DOHH2 (cell line): Measurements from ENCODE around the gene MAP7D3.
"Not testable (repeated sequence)": the region's sequence is repeated elsewhere in the genome, so short reads cannot be mapped to it uniquely, and the experiment has no call there.

Experiments
- H3F3A ChIP-seq: fragments of 200-600 bp; sonication (generic), shearing (Covaris generic); 2 replicates; pipeline ENCODE4 v1.6.0; 2016; ENCODE audit warnings: antibody characterized with exemption, mild to moderate bottlenecking; ENCODE audit not compliant: control insufficient read depth, insufficient read depth
- H3K27ac ChIP-seq: fragments of 200-600 bp; sonication (generic); 2 replicates; pipeline ENCODE4 v1.5.1; 2014; ENCODE audit warnings: low read depth, mild to moderate bottlenecking, low read length, moderate library complexity
- H3K27me3 ChIP-seq: fragments of 200-600 bp; sonication (generic); 2 replicates; pipeline ENCODE4 v1.6.1; 2014; ENCODE audit warnings: mild to moderate bottlenecking, low read length, mixed read lengths; ENCODE audit not compliant: control insufficient read depth
- H3K36me3 ChIP-seq: fragments of 200-600 bp; sonication (generic); 2 replicates; pipeline ENCODE4 v1.6.1; 2014; ENCODE audit warnings: mild to moderate bottlenecking, low read length, moderate library complexity, mixed read lengths; ENCODE audit not compliant: control insufficient read depth
- H3K4me1 ChIP-seq: fragments of 200-600 bp; sonication (generic); 2 replicates; pipeline ENCODE4 v1.6.1; 2014; ENCODE audit warnings: mild to moderate bottlenecking, low read length, mixed read lengths; ENCODE audit not compliant: control insufficient read depth
- H3K4me2 ChIP-seq: fragments of 200-600 bp; sonication (generic); 2 replicates; pipeline ENCODE4 v1.6.0; 2014; ENCODE audit warnings: mild to moderate bottlenecking, low read length, moderate library complexity
- H3K4me3 ChIP-seq: fragments of 200-600 bp; sonication (generic); 2 replicates; pipeline ENCODE4 v1.5.1; 2014; ENCODE audit warnings: mild to moderate bottlenecking, low read length, mixed read lengths
- H3K79me2 ChIP-seq: fragments of 200-600 bp; sonication (generic); 2 replicates; pipeline ENCODE4 v1.6.1; 2014; ENCODE audit warnings: mild to moderate bottlenecking, low read length, mixed read lengths; ENCODE audit not compliant: control insufficient read depth
- H3K9me2 ChIP-seq: fragments of 200-600 bp; sonication (generic); replicated peaks from 2 replicates; pipeline ENCODE4 v1.6.1; 2014; ENCODE audit warnings: mild to moderate bottlenecking, low read length, mixed read lengths; ENCODE audit not compliant: control insufficient read depth
- H3K9me3 ChIP-seq: fragments of 200-600 bp; sonication (generic); 2 replicates; pipeline ENCODE4 v1.6.1; 2014; ENCODE audit warnings: antibody characterized with exemption, low read length, mixed read lengths; ENCODE audit not compliant: control insufficient read depth, insufficient read depth
- H4K20me1 ChIP-seq: fragments of 200-600 bp; sonication (generic); 2 replicates; pipeline ENCODE4 v1.6.0; 2014; ENCODE audit warnings: low read depth, mild to moderate bottlenecking, antibody characterized with exemption, low read length, moderate library complexity; ENCODE audit not compliant: control insufficient read depth, insufficient read depth
- EZH2phosphoT487 ChIP-seq: fragments of 200-600 bp; sonication (generic); IDR thresholded peaks from 2 replicates; pipeline ENCODE4 v1.6.1; 2017; ENCODE audit warnings: borderline replicate concordance, mild to moderate bottlenecking, antibody characterized with exemption, low read length, moderate library complexity, mixed read lengths
- TF ChIP-seq, protein P1 (sequence below): fragments of 200-600 bp; sonication (generic); IDR thresholded peaks from one replicate; pipeline ENCODE4 v1.5.1; 2014; ENCODE audit warnings: antibody characterized with exemption, mild to moderate bottlenecking, low read depth, low read length; ENCODE audit not compliant: poor library complexity, severe bottlenecking

MAP7D3 gene

DNA sequence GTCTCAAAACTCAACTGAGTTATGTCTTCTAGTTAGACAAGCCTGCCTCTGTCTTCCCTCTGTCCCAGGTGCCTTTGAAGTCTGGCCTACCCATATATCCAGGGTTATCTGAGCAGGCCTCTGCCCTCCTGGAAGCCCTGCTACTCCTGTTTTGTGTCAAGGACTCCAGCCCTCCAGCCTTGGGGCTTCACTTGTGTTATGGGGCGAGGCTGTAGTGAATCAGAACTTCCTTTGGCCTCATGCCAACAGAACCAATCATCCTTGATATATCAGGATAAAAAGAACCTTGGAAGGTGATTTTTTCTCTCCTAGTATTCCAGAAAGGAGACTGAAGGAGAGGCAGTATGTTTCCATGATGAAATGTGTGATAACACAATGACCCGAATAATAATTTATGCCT lies 40.6 kb upstream of the MAP7D3 start:
- Histone ChIP-seq H3K9me3 (no peaks in the 10 kb centered on the region), H3K9me2 (no peaks in the 10 kb centered on the region), H3K4me1 (no peaks in the 10 kb centered on the region), H3K79me2 (no peaks in the 10 kb centered on the region), H3K4me3 (no peak overlapping the region), H3K27ac (no peak overlapping the region), H4K20me1 (no peaks in the 10 kb centered on the region), H3K36me3 (no peaks in the 10 kb centered on the region), H3K4me2 (no peak overlapping the region), H3F3A (no peaks in the 10 kb centered on the region), H3K27me3 (no peaks in the 10 kb centered on the region)
- TF ChIP-seq, protein P1, sequence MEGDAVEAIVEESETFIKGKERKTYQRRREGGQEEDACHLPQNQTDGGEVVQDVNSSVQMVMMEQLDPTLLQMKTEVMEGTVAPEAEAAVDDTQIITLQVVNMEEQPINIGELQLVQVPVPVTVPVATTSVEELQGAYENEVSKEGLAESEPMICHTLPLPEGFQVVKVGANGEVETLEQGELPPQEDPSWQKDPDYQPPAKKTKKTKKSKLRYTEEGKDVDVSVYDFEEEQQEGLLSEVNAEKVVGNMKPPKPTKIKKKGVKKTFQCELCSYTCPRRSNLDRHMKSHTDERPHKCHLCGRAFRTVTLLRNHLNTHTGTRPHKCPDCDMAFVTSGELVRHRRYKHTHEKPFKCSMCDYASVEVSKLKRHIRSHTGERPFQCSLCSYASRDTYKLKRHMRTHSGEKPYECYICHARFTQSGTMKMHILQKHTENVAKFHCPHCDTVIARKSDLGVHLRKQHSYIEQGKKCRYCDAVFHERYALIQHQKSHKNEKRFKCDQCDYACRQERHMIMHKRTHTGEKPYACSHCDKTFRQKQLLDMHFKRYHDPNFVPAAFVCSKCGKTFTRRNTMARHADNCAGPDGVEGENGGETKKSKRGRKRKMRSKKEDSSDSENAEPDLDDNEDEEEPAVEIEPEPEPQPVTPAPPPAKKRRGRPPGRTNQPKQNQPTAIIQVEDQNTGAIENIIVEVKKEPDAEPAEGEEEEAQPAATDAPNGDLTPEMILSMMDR = no peak
- no peak for TF ChIP-seq EZH2phosphoT487

DNA sequence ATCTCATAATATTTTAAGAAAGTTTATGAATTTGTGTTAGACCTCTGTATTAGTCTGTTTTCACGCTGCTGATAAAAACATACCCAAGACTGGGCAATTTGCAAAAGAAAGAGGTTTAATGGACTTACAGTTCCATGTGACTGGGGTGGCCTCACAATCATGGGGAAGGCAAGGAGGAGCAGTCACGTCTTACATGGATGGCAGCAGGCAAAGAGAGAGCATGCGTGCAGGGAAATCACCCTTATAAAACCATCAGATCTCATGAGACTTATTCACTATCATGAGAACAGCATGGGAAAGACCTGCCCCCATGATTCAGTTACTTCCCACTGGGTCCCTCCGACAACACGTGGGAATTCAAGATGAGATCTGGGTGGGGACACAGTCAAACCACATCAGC lies 35.2 kb upstream of the MAP7D3 start:
- H3K9me3 ChIP-seq, H4K20me1 ChIP-seq, H3K79me2 ChIP-seq, H3K4me2 ChIP-seq, H3K36me3 ChIP-seq, H3K4me3 ChIP-seq, H3K9me2 ChIP-seq, H3K27ac ChIP-seq, H3K4me1 ChIP-seq, H3K27me3 ChIP-seq, H3F3A ChIP-seq: not testable (repeated sequence)

DNA sequence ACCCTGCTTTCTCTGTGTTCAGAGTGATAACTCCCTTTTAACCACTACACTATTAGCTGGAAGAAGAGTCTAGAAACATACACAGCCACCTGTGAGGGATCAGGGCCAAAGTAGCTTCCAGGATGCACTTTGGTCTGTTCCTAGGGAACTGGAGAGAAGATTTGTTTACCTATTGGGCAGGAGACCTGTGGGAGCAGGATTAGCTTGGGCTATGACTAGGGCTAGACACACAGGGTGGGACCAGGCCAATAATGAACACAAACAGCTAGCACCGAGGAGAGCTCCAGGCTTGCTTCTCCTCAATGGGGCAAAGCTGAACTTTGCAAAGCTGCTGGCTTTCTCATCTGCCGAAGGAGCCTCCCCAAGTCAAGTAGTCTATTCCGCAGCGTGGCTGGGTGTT lies 24.4 kb upstream of the MAP7D3 start:
- no peak overlapping the region for H3K27ac ChIP-seq
- H3K4me3 ChIP-seq = no peak overlapping the region
- H3K36me3 ChIP-seq = no peaks in the 10 kb centered on the region
- H3K4me2 ChIP-seq = no peak overlapping the region
- TF ChIP-seq, protein P1 = no peak
- TF ChIP-seq EZH2phosphoT487 = no peak
- no peaks in the 10 kb centered on the region for H3K9me2 ChIP-seq
- H3K4me1 ChIP-seq = peaks cover 13% of the 10 kb centered on the region
- H4K20me1 ChIP-seq = no peaks in the 10 kb centered on the region
- H3F3A ChIP-seq = no peaks in the 10 kb centered on the region
- no peaks in the 10 kb centered on the region for H3K9me3 ChIP-seq
- no peaks in the 10 kb centered on the region for H3K79me2 ChIP-seq
- no peaks in the 10 kb centered on the region for H3K27me3 ChIP-seq

DNA sequence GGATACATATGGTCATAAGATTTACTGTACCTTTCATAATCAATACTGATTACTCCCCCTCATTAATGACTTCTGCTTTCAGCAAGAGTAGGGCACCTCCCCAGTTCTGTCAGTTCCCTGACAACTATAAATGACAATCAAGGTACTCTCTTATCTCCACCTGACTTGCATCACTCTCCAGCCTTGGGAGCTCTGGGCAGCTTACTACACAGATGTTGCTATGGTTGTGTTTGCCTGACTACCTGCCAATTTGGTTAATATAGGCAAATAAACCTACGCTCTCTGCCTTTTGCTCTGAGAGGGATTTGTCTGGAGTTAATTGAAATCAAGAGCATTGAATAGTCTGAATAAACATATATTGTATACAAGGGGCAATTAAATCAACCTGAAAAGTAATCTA lies 22.8 kb upstream of the MAP7D3 start:
- Histone ChIP-seq H3K36me3 (no peaks in the 10 kb centered on the region), H3K27me3 (no peaks in the 10 kb centered on the region), H3K9me2 (no peaks in the 10 kb centered on the region), H3K79me2 (no peaks in the 10 kb centered on the region), H3K4me1 (peaks cover 20% of the 10 kb centered on the region), H4K20me1 (no peaks in the 10 kb centered on the region), H3K4me2 (no peak overlapping the region), H3K4me3 (no peak overlapping the region), H3F3A (no peaks in the 10 kb centered on the region), H3K9me3 (no peaks in the 10 kb centered on the region), H3K27ac (no peak overlapping the region)
- no peak for TF ChIP-seq EZH2phosphoT487
- TF ChIP-seq, protein P1 = no peak
